WI38 (cell line): Measurements from ENCODE around the gene CLDN19.

Experiments
- H3K4me3 ChIP-seq: 2 replicates; pipeline ENCODE4 v1.5.1; 2011; ENCODE audit warnings: low read depth, mild to moderate bottlenecking, control low read depth, low read length
- TF ChIP-seq, protein P1 (sequence below): IDR thresholded peaks from 2 replicates; pipeline ENCODE4 v1.5.1; 2012; ENCODE audit warnings: low read depth, mild to moderate bottlenecking, control low read depth, low read length

The CLDN19 gene

DNA sequence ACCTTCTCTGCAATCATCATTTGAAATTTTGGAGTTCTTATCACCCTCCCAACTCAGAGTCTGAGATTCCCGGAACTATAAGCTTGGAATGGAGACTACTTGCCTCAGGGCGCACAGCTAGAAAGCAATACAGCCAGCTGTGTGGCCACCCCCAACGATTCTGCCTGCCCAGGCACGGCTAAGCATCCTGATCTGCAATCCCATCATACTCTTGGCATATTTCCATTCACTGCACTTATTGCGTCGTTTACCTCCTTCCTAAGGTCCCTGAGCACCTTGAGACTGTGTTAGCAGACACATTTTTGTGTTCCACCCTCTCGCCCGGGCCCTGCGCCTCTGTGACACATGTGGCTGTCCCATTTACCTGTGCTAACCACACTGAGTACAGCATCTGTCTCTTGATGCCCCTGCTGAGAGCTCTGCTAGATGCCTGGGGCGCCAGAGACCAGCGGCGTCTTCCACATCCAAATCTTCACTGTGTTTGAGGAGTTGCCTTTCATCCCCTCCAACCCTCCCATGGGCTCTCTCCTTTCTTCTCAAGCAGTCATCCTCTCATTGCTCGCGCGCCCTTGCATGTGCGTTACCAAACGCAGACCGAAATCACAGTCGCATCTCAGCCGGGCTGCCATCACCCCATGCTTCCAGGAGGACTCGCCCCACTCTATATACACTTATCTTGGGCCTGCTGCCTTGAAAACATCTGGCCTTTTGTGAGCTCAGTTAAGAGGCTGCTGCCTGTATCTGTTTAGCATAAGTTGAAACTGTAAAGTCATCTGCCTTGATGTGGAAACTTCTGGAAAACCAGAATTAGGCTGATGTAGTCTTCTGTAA is 3.5 kb upstream of the CLDN19 start:
- TF ChIP-seq, protein P1, sequence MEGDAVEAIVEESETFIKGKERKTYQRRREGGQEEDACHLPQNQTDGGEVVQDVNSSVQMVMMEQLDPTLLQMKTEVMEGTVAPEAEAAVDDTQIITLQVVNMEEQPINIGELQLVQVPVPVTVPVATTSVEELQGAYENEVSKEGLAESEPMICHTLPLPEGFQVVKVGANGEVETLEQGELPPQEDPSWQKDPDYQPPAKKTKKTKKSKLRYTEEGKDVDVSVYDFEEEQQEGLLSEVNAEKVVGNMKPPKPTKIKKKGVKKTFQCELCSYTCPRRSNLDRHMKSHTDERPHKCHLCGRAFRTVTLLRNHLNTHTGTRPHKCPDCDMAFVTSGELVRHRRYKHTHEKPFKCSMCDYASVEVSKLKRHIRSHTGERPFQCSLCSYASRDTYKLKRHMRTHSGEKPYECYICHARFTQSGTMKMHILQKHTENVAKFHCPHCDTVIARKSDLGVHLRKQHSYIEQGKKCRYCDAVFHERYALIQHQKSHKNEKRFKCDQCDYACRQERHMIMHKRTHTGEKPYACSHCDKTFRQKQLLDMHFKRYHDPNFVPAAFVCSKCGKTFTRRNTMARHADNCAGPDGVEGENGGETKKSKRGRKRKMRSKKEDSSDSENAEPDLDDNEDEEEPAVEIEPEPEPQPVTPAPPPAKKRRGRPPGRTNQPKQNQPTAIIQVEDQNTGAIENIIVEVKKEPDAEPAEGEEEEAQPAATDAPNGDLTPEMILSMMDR = no peak
- no peak overlapping the region for H3K4me3 ChIP-seq

DNA sequence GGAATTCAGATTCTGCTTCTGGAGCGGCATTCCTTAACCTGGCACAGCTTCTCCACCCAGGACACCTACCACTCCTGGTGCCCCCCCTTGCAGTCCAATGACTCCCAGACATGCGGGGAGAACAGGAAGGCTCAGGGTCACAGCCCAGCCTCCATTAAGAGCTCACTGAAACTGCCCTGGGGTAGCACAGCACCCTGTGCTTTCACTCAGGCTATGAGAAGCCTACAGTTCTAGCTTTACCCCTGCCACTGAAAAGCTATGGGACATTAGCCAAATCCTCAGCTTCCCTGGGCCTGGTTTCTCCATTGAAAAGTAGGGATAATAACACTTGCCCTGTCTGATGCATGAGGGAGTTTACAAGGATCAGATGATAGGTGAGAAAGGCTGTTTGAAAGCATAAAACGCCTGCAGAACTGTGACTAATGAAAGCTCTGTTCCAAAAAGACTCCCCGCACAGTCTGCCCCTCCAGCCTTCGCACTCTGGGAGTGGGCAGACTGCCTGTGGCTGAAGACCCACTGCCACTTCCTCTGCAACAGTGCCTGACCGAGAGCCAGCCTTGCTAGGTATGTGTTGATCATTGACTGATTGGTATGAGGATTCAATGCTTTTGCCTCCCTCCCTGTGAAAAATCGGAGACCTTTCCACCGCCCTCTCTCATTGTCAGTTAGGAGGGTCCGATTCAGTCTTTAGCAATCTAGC is 2.7 kb upstream of the CLDN19 start:
- no peak overlapping the region for H3K4me3 ChIP-seq
- TF ChIP-seq, protein P1 = no peak

DNA sequence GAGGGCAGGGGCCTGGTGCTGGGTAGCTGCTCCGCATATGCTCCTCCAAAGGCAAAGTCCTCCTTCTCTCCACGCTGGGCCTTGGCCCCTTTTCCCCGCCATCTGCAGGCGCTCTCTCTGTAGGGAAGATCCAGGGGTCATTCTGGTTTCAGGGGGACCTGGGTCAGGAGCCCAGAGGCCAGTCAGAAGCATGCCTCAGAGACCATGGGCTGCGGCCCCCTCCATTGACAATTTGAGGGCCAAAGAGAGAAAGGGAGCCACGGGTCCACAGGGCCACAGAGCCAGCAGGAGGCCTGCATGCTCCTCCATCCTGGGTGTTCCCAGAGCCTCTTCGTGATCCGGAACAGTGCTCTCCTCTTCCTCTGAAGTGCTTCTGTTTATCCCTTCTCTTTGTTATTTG is 2.1 kb upstream of the CLDN19 start:
- no peak overlapping the region for H3K4me3 ChIP-seq
- TF ChIP-seq, protein P1 = no peak

DNA sequence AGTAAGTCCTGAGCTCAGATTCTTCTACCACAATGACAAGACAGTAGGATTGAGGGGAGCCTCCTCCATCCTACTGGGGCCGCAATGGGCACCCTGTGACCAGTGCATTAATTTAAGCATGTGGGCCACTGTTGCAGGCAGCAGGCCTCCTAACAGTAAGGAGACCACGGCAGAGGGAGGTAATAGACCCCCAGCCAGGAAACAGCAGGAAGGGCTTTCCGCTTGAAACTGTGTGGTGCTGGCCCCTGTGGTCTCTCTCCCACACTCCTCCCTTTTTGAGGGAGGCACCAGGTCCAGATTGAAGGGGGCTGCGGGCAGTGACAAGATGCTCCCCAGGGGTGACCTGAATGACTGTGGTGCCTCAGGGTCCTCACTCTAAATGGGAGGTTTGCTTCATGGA is 1.7 kb upstream of the CLDN19 start:
- no peak overlapping the region for H3K4me3 ChIP-seq
- TF ChIP-seq, protein P1 = no peak

DNA sequence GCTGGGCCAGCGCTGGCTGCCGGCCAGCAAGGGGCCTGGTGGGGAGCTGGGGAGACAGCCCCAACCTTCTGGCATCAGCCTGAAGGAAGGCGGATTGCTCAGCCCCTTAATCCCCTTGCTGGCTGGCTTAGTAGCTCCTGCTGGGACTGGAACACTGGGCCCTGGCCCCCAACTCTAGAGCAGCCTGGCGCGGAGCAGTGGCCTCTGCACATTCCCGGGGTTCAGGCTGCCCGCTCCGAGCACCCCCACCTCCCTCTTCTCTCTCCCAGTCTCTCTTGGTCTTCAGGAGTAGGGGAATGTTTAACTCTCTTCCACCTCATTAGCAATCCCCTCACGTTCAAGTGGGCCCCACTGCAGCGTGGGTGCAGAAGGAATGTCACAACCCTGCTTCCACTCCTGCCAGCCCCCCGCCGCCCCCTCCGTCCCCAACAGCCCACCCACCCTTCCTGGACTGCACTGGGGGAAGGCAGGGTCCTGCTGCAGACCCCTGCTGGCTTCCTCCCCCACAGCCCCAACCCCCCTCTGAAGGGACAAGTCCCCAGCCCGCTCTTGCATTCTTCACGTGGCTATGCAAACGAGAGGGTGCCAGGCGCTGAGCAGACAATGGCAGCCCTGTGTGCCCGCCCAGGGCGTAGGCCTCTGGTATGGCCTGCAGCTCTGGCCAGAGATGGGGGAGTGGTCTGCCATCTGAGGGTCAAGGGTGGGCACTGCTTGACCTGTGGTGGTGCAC is 980 bp upstream of the CLDN19 start:
- TF ChIP-seq, protein P1 = no peak
- no peak overlapping the region for H3K4me3 ChIP-seq

DNA sequence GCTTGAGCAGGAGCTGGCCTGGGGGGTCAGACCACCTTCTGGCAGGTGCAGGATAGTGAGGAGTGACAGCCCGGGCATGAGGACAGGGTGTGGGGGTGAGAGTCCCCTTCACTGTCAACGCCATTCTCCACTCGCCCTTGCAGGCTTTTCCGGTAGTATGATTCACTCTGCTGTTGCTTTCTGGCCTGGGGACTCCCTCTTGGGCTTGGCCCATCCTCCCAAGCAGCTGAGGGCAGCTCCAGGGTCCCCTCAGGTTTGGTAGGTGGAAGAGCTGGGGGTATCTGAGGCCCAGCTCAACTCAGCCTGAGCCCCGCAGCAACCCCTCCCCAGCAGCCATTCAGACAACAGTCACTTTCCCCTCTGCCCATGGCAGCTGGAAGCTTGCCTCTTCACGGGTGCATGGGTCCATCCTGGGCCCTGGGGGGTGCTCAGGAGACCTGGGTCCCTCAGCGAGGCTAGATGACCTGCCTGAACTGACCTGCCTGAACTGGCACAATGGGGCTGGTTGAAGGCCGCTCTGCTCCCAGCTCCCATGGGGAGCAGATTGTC is 1.3 kb downstream of the CLDN19 start:
- TF ChIP-seq, protein P1 = no peak
- H3K4me3 ChIP-seq = no peak overlapping the region
